Fibroblast of lung (primary cell): Measurements from ENCODE around the gene TIAM1. TPM values are rescaled to one million over a fixed set of nuclear protein-coding genes. Genes with fewer than 3 reads are reported as not detected.
A peak's percentile ranks its signal among the peaks of the same experiment; 100 is the strongest.

Source experiments
- DNase-seq, 2 donors: peaks; one replicate each; pipeline versions ENCODE4 v3.0.0 to v3.0.0-alpha.2; 2010; ENCODE audit warnings: low read depth in 2 of 2
- H2AFZ ChIP-seq: 2 replicates; pipeline ENCODE4 v1.5.1; 2012; ENCODE audit warnings: low read length, control low read depth, inconsistent platforms
- H3K27ac ChIP-seq: 2 replicates; pipeline ENCODE4 v1.5.1; 2011; ENCODE audit warnings: low read length, control low read depth; ENCODE audit not compliant: insufficient read depth
- H3K27me3 ChIP-seq: 2 replicates; pipeline ENCODE4 v1.5.1; 2011; ENCODE audit warnings: mild to moderate bottlenecking, low read length; ENCODE audit not compliant: control insufficient read depth, insufficient read depth
- H3K36me3 ChIP-seq: 2 replicates; pipeline ENCODE4 v1.5.1; 2011; ENCODE audit warnings: low read length; ENCODE audit not compliant: control insufficient read depth, insufficient read depth
- H3K4me1 ChIP-seq: 2 replicates; pipeline ENCODE4 v1.5.1; 2011; ENCODE audit warnings: low read length; ENCODE audit not compliant: control insufficient read depth, insufficient read depth; ENCODE audit errors: extremely low read depth
- H3K4me2 ChIP-seq: 2 replicates; pipeline ENCODE4 v1.5.1; 2011; ENCODE audit warnings: low read length, control low read depth; ENCODE audit not compliant: insufficient read depth; ENCODE audit errors: extremely low read depth
- H3K4me3 ChIP-seq, 4 experiments: fragments of 200-600 bp in 1 of 4; sonication (generic) in 1 of 4; replicated peaks in 1 of 4; 2 replicates each; pipeline ENCODE4 v1.5.1; 2011 to 2016; ENCODE audit warnings: low read length in 4 of 4, low read depth in 3 of 4, mild to moderate bottlenecking in 3 of 4, control low read depth in 2 of 4, inconsistent platforms in 1 of 4, mixed read lengths in 1 of 4; ENCODE audit not compliant: insufficient read depth in 1 of 4; ENCODE audit errors: control extremely low read depth in 1 of 4
- H3K79me2 ChIP-seq: 2 replicates; pipeline ENCODE4 v1.5.1; 2012; ENCODE audit warnings: mild to moderate bottlenecking, low read length, inconsistent platforms; ENCODE audit not compliant: control insufficient read depth, insufficient read depth
- H3K9ac ChIP-seq: 2 replicates; pipeline ENCODE4 v1.5.1; 2011; ENCODE audit warnings: mild to moderate bottlenecking, low read length, control low read depth; ENCODE audit not compliant: insufficient read depth
- H3K9me3 ChIP-seq: 2 replicates; pipeline ENCODE4 v1.5.1; 2012; ENCODE audit warnings: low read depth, low read length; ENCODE audit not compliant: control insufficient read depth, insufficient read depth
- H4K20me1 ChIP-seq: 2 replicates; pipeline ENCODE4 v1.5.1; 2011; ENCODE audit warnings: low read length; ENCODE audit not compliant: control insufficient read depth, insufficient read depth; ENCODE audit errors: extremely low read depth
- CTCF ChIP-seq, 2 donors: IDR thresholded peaks in 1 of 2; conservative IDR thresholded peaks in 1 of 2; 1 replicate in 1 of 2; 2 replicates in 1 of 2; pipeline ENCODE4 v1.5.1; 2011 to 2012; ENCODE audit warnings: low read length in 2 of 2, control low read depth in 1 of 2, inconsistent platforms in 1 of 2, low read depth in 1 of 2, mild to moderate bottlenecking in 1 of 2
- EZH2 ChIP-seq: IDR thresholded peaks from 2 replicates; pipeline ENCODE4 v1.5.1; 2012; ENCODE audit warnings: low read length, control low read depth, mild to moderate bottlenecking; ENCODE audit errors: missing control alignments
- polyA plus RNA-seq, 2 donors: library from polyadenylated mRNA; depleted of rRNA in 1 of 2; stranded (reverse) in 1 of 2; unstranded in 1 of 2; fragments of >200 nt; gene quantifications; 2 replicates each; pipeline ENCODE4 v1.2.1, GENCODE V29; 2011 to 2012; ENCODE audit warnings: missing spikeins in 1 of 2
- total RNA-seq: library from RNA; depleted of rRNA; stranded (reverse); fragments of >200 nt; gene quantifications from 2 replicates; pipeline ENCODE4 v1.2.1, GENCODE V29; 2014

The TIAM1 gene
- total and polyA plus RNA-seq, 2 donors (not counting 1 experiment from before 2014, with no cell fraction given): under 0.01 to 0.52 TPM

DNA sequence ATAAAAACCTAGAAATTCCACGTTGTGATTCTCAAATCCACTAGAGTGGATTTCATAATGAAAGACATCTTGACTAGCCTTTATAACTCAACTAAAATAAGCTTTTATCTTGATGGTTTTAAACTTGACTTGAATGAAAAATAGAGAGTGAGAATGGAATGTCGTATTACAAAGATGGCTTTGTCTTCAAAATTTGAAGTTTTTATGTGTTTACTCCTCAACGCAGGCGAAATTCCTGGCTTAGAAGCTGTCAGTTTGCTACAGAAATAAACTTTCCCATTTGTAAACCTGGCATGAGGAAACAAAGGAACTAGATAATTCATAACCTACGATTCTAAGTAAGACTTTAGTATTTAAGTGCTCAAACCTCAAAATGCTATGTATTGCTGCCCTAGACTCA is 215.8 kb downstream of the TIAM1 start:
- Histone ChIP-seq H2AFZ (no peak overlapping the region), H3K4me2 (no peak overlapping the region), H3K9ac (no peak overlapping the region), H3K27ac (no peak overlapping the region), H4K20me1 (no peaks in the 10 kb centered on the region), H3K9me3 (no peaks in the 10 kb centered on the region), H3K27me3 (no peaks in the 10 kb centered on the region), H3K79me2 (no peaks in the 10 kb centered on the region), H3K4me1 (no peaks in the 10 kb centered on the region), H3K36me3 (no peaks in the 10 kb centered on the region), H3K4me3 (no peak overlapping the region)
- peak in 1 of 2 donors; percentile 28 for DNase-seq
- TF ChIP-seq EZH2 (no peak), CTCF (conservative IDR thresholded peaks at IDR 0.05 in 1 of 2, IDR thresholded peaks at IDR 0.05 in 1 of 2; ENCODE audit: low read depth in 1 of 2, low read length in 2 of 2) (no peak)

GRCh38 chr21:31124010-31124409 is 220.1 kb downstream of the TIAM1 start:
- Histone ChIP-seq H3K79me2 (no peaks in the 10 kb centered on the region), H3K27ac (no peak overlapping the region), H3K9ac (no peak overlapping the region), H3K9me3 (no peaks in the 10 kb centered on the region), H3K4me3 (no peak overlapping the region), H3K4me1 (no peaks in the 10 kb centered on the region), H3K4me2 (no peak overlapping the region), H2AFZ (no peak overlapping the region), H3K27me3 (no peaks in the 10 kb centered on the region), H4K20me1 (no peaks in the 10 kb centered on the region), H3K36me3 (no peaks in the 10 kb centered on the region)
- TF ChIP-seq EZH2 (no peak), CTCF (conservative IDR thresholded peaks at IDR 0.05 in 1 of 2, IDR thresholded peaks at IDR 0.05 in 1 of 2; ENCODE audit: low read depth in 1 of 2, low read length in 2 of 2) (no peak)
- no peak for DNase-seq

- no peak for DNase-seq
- no peak overlapping the region for H3K4me2 ChIP-seq
- H3K4me3 ChIP-seq: no peak overlapping the region
- no peak overlapping the region for H3K9ac ChIP-seq
- no peaks in the 10 kb centered on the region for H3K9me3 ChIP-seq
- no peak overlapping the region for H2AFZ ChIP-seq
- H3K27ac ChIP-seq: no peak overlapping the region
- no peaks in the 10 kb centered on the region for H3K36me3 ChIP-seq
- H3K4me1 ChIP-seq: no peaks in the 10 kb centered on the region
- TF ChIP-seq EZH2: no peak
- no peak for TF ChIP-seq CTCF (conservative IDR thresholded peaks at IDR 0.05 in 1 of 2, IDR thresholded peaks at IDR 0.05 in 1 of 2; ENCODE audit: low read depth in 1 of 2, low read length in 2 of 2)
- H3K79me2 ChIP-seq: no peaks in the 10 kb centered on the region
- no peaks in the 10 kb centered on the region for H3K27me3 ChIP-seq
- H4K20me1 ChIP-seq: no peaks in the 10 kb centered on the region
Measured at GRCh38 chr21:31119199-31119598, 224.9 kb downstream of the TIAM1 start.
